Fibroblast of skin of left biceps (primary cell): Measurements from ENCODE around the gene FCGR1A.
"Not testable (repeated sequence)": the region's sequence is repeated elsewhere in the genome, so short reads cannot be mapped to it uniquely, and the experiment has no call there.

Experiments used
- DNase-seq, 2 experiments: peaks; one replicate each; pipeline ENCODE4 v3.0.0-alpha.2; 2013; ENCODE audit warnings: low read depth in 2 of 2

Gene FCGR1A

GRCh38 chr1:149777084-149777483 is 5.4 kb upstream of the FCGR1A start:
- DNase-seq, result not testable (repeated sequence)

- not testable (repeated sequence) for DNase-seq
These were observed 4.2 kb upstream of the FCGR1A start for GRCh38 chr1:149778313-149778712.

GRCh38 chr1:149781413-149781984 is 995 bp upstream of the FCGR1A start:
- not testable (repeated sequence) for DNase-seq

GRCh38 chr1:149783289-149783688 is 795 bp downstream of the FCGR1A start:
- not testable (repeated sequence) for DNase-seq

- DNase-seq, result not testable (repeated sequence)
These were observed 1.4 kb downstream of the FCGR1A start for GRCh38 chr1:149783868-149784267.

- not testable (repeated sequence) for DNase-seq
These were observed 5.4 kb downstream of the FCGR1A start for GRCh38 chr1:149787688-149788451.

- peak in 1 of 2 experiments; percentile 0 for DNase-seq
These were observed 10.0 kb downstream of the FCGR1A start for GRCh38 chr1:149792502-149792901.

GRCh38 chr1:149792912-149793515 is 10.5 kb downstream of the FCGR1A start:
- DNase-seq, result peak in 1 of 2 experiments; percentile 6

GRCh38 chr1:149793885-149794284 is 11.4 kb downstream of the FCGR1A start:
- DNase-seq, result not testable (repeated sequence)

GRCh38 chr1:149801628-149802027 is 19.1 kb downstream of the FCGR1A start:
- not testable (repeated sequence) for DNase-seq

GRCh38 chr1:149804417-149805080 is 22.1 kb downstream of the FCGR1A start:
- not testable (repeated sequence) for DNase-seq

- not testable (repeated sequence) for DNase-seq
These were observed 28.4 kb downstream of the FCGR1A start for GRCh38 chr1:149810697-149811405.

- DNase-seq, result not testable (repeated sequence)
These were observed 29.0 kb downstream of the FCGR1A start for GRCh38 chr1:149811514-149811889.

GRCh38 chr1:149811890-149812829 is 29.7 kb downstream of the FCGR1A start:
- DNase-seq, result peak; percentile 85 to 89

- DNase-seq, result peak; percentile 49 to 51
These were observed 30.7 kb downstream of the FCGR1A start for GRCh38 chr1:149812893-149813801.

GRCh38 chr1:149820387-149820786 is 37.9 kb downstream of the FCGR1A start:
- not testable (repeated sequence) for DNase-seq

- not testable (repeated sequence) for DNase-seq
These were observed 44.1 kb downstream of the FCGR1A start for GRCh38 chr1:149826555-149826954.

- not testable (repeated sequence) for DNase-seq
These were observed 49.3 kb downstream of the FCGR1A start for GRCh38 chr1:149831764-149832315.
